DMS114 treated with DMSO at 0.1 percent for 48 hours (cell line): Measurements from ENCODE around the gene MCC.
A peak's percentile ranks its signal among the peaks of the same experiment; 100 is the strongest.

ENCODE experiments used
- DNase-seq: peaks from one replicate; lab custom pipeline; 2025; ENCODE audit not compliant: unreplicated experiment; lab: John Stamatoyannopoulos, UW

MCC gene

GRCh38 chr5:113017881-113018635, 470.2 kb downstream of the MCC start:
- no peak for DNase-seq

GRCh38 chr5:113005454-113005853, 482.8 kb downstream of the MCC start:
- no peak for DNase-seq

GRCh38 chr5:113003763-113004162, 484.5 kb downstream of the MCC start:
- no peak for DNase-seq

- DNase-seq = no peak
Observed at GRCh38 chr5:113002423-113002822, 485.8 kb downstream of the MCC start.

- no peak for DNase-seq
Observed at GRCh38 chr5:113000466-113000865, 487.8 kb downstream of the MCC start.

- no peak for DNase-seq
Observed at GRCh38 chr5:112998296-112998695, 490.0 kb downstream of the MCC start.

- DNase-seq = no peak
Observed at GRCh38 chr5:112996830-112997374, 491.4 kb downstream of the MCC start.

GRCh38 chr5:112995764-112996618, 492.3 kb downstream of the MCC start:
- peak; percentile 28 for DNase-seq

GRCh38 chr5:112986224-112986623, 502.0 kb downstream of the MCC start:
- no peak for DNase-seq

GRCh38 chr5:112983363-112983762, 504.9 kb downstream of the MCC start:
- DNase-seq = no peak

- no peak for DNase-seq
Observed at GRCh38 chr5:112979723-112980122, 508.5 kb downstream of the MCC start.

- DNase-seq = no peak
Observed at GRCh38 chr5:112978836-112979235, 509.4 kb downstream of the MCC start.

GRCh38 chr5:112977440-112977861, 510.8 kb downstream of the MCC start:
- peak; percentile 13 for DNase-seq

GRCh38 chr5:112976432-112977309, 511.6 kb downstream of the MCC start, which contains the start of gene DCP2:
Gene DCP2, plus strand, starts transcription at chr5:112976798. Its CDS starts 136 bp downstream, at chr5:112976934.
- peak; percentile 99 for DNase-seq

- no peak for DNase-seq
Observed at GRCh38 chr5:112975721-112976431, 512.4 kb downstream of the MCC start.

- no peak for DNase-seq
Observed at GRCh38 chr5:112974901-112975300, 513.4 kb downstream of the MCC start.

- no peak for DNase-seq
Observed at GRCh38 chr5:112973904-112974303, 514.3 kb downstream of the MCC start.

GRCh38 chr5:112973036-112973435, 515.2 kb downstream of the MCC start:
- DNase-seq = no peak
